SU-DHL-6 (cell line): Measurements from ENCODE around the gene STK26.

Source experiments
- H2AFZ ChIP-seq: fragments of 200-600 bp; sonication (generic); 2 replicates; pipeline ENCODE4 v1.6.1; 2014; ENCODE audit warnings: low read depth, mild to moderate bottlenecking, moderate library complexity, mixed read lengths, antibody characterized with exemption, low read length; ENCODE audit not compliant: severe bottlenecking
- H3F3A ChIP-seq: fragments of 200-600 bp; shearing (Covaris generic); 2 replicates; pipeline ENCODE4 v1.6.0; 2016; ENCODE audit warnings: antibody characterized with exemption, mild to moderate bottlenecking; ENCODE audit not compliant: insufficient read depth
- H3K27ac ChIP-seq: fragments of 200-600 bp; sonication (generic); 2 replicates; pipeline ENCODE4 v1.5.1; 2016; ENCODE audit warnings: low read depth, mild to moderate bottlenecking, low read length, moderate library complexity, mixed read lengths
- H3K27me3 ChIP-seq: fragments of 200-600 bp; sonication (generic), shearing (Covaris generic); 2 replicates; pipeline ENCODE4 v1.6.0; 2014; ENCODE audit warnings: mild to moderate bottlenecking, low read length
- H3K36me3 ChIP-seq: fragments of 200-600 bp; sonication (generic); 2 replicates; pipeline ENCODE4 v1.6.1; 2014; ENCODE audit warnings: mild to moderate bottlenecking, low read length, mixed read lengths
- H3K4me2 ChIP-seq: fragments of 300-600, 200-600 bp; shearing (Covaris generic), sonication (generic); 2 replicates; pipeline ENCODE4 v1.6.0; 2014; ENCODE audit warnings: low read length, low read depth, mild to moderate bottlenecking; ENCODE audit not compliant: poor library complexity, severe bottlenecking
- H3K4me3 ChIP-seq: fragments of 200-600 bp; sonication (generic); 2 replicates; pipeline ENCODE4 v1.5.1; 2014; ENCODE audit warnings: antibody characterized with exemption, low read length, mild to moderate bottlenecking, mixed read lengths; ENCODE audit not compliant: insufficient read depth, poor library complexity, severe bottlenecking
- H3K79me2 ChIP-seq: fragments of 200-600 bp; sonication (generic); 2 replicates; pipeline ENCODE4 v1.6.1; 2014; ENCODE audit warnings: mild to moderate bottlenecking, low read length, moderate library complexity; ENCODE audit not compliant: insufficient read depth
- H3K9ac ChIP-seq: fragments of 200-600 bp; sonication (generic); 2 replicates; pipeline ENCODE4 v1.7.0; 2014; ENCODE audit warnings: mild to moderate bottlenecking, low read length
- H3K9me2 ChIP-seq: fragments of 200-600 bp; sonication (generic); replicated peaks from 2 replicates; pipeline ENCODE4 v1.6.1; 2014; ENCODE audit warnings: low read length; ENCODE audit not compliant: insufficient read depth
- H3K9me3 ChIP-seq: fragments of 200-600 bp; sonication (generic); 2 replicates; pipeline ENCODE4 v1.6.1; 2014; ENCODE audit warnings: low read length, mixed read lengths; ENCODE audit not compliant: insufficient read depth
- H4K20me1 ChIP-seq: fragments of 200-600 bp; sonication (generic); 2 replicates; pipeline ENCODE4 v1.6.1; 2014; ENCODE audit warnings: low read depth, mild to moderate bottlenecking, antibody characterized with exemption, low read length, moderate library complexity, mixed read lengths
- CTCF ChIP-seq: fragments of 200-600 bp; sonication (generic); IDR thresholded peaks from one replicate; pipeline ENCODE4 v1.5.1; 2017; ENCODE audit warnings: antibody characterized with exemption, mild to moderate bottlenecking, low read length, moderate library complexity; ENCODE audit not compliant: insufficient read depth, poor library complexity, severe bottlenecking
- EZH2phosphoT487 ChIP-seq: fragments of 200-600 bp; sonication (generic), shearing (Covaris generic); conservative IDR thresholded peaks from 2 replicates; pipeline ENCODE4 v1.6.1; 2018; ENCODE audit warnings: mild to moderate bottlenecking, antibody characterized with exemption, low read length, moderate library complexity, mixed read lengths

The STK26 gene

GRCh38 chrX:132077912-132078311 is 54.8 kb downstream of the STK26 start:
- no peak overlapping the region for H3K27ac ChIP-seq
- H3K27me3 ChIP-seq, result no peaks in the 10 kb centered on the region
- H3K9me3 ChIP-seq, result no peaks in the 10 kb centered on the region
- H3F3A ChIP-seq, result no peaks in the 10 kb centered on the region
- no peaks in the 10 kb centered on the region for H3K79me2 ChIP-seq
- no peak overlapping the region for H3K9ac ChIP-seq
- no peaks in the 10 kb centered on the region for H3K9me2 ChIP-seq
- TF ChIP-seq EZH2phosphoT487 (no peak), CTCF (no peak)
- H3K4me2 ChIP-seq, result no peak overlapping the region
- no peaks in the 10 kb centered on the region for H3K36me3 ChIP-seq
- no peak overlapping the region for H3K4me3 ChIP-seq
- no peaks in the 10 kb centered on the region for H4K20me1 ChIP-seq
- H2AFZ ChIP-seq, result no peak overlapping the region

GRCh38 chrX:132085786-132086185 is 62.7 kb downstream of the STK26 start:
- H3K27ac ChIP-seq, result no peak overlapping the region
- no peaks in the 10 kb centered on the region for H3K36me3 ChIP-seq
- H3K79me2 ChIP-seq, result no peaks in the 10 kb centered on the region
- H3K9me3 ChIP-seq, result no peaks in the 10 kb centered on the region
- H3K4me2 ChIP-seq, result no peak overlapping the region
- H3K9me2 ChIP-seq, result no peaks in the 10 kb centered on the region
- no peak overlapping the region for H3K4me3 ChIP-seq
- no peak overlapping the region for H2AFZ ChIP-seq
- H3K27me3 ChIP-seq, result no peaks in the 10 kb centered on the region
- no peak for TF ChIP-seq EZH2phosphoT487
- no peak for TF ChIP-seq CTCF
- H3K9ac ChIP-seq, result no peak overlapping the region
- H3F3A ChIP-seq, result no peaks in the 10 kb centered on the region
- no peaks in the 10 kb centered on the region for H4K20me1 ChIP-seq

- no peaks in the 10 kb centered on the region for H3K36me3 ChIP-seq
- no peak overlapping the region for H3K27ac ChIP-seq
- H3K9me3 ChIP-seq, result no peaks in the 10 kb centered on the region
- no peak overlapping the region for H2AFZ ChIP-seq
- no peaks in the 10 kb centered on the region for H3K79me2 ChIP-seq
- no peaks in the 10 kb centered on the region for H4K20me1 ChIP-seq
- no peaks in the 10 kb centered on the region for H3K9me2 ChIP-seq
- no peaks in the 10 kb centered on the region for H3F3A ChIP-seq
- TF ChIP-seq CTCF, result no peak
- TF ChIP-seq EZH2phosphoT487, result no peak
- no peak overlapping the region for H3K4me3 ChIP-seq
- H3K27me3 ChIP-seq, result no peaks in the 10 kb centered on the region
- no peak overlapping the region for H3K9ac ChIP-seq
- H3K4me2 ChIP-seq, result no peak overlapping the region
Measured at GRCh38 chrX:132086672-132087071, 63.6 kb downstream of the STK26 start.
